Stimulated activated CD4-positive, alpha-beta T cell treated with anti-CD3 and anti-CD28 coated beads, Interleukin-4, amount 100 ng/mL, for 4 hours (primary cell): ENCODE results near the gene LRGUK.

Experiments used
- DNase-seq, 2 experiments: peaks; one replicate each; pipeline ENCODE4 v3.0.0-alpha.2; 2020

LRGUK gene

GRCh38 chr7:134129856-134130523 is 2.9 kb downstream of the LRGUK start:
- DNase-seq, result no peak

- no peak for DNase-seq
These were observed 6.9 kb downstream of the LRGUK start for GRCh38 chr7:134134004-134134403.

GRCh38 chr7:134140889-134141867 is 14.0 kb downstream of the LRGUK start:
- DNase-seq, result peak; percentile 11 to 41

DNA sequence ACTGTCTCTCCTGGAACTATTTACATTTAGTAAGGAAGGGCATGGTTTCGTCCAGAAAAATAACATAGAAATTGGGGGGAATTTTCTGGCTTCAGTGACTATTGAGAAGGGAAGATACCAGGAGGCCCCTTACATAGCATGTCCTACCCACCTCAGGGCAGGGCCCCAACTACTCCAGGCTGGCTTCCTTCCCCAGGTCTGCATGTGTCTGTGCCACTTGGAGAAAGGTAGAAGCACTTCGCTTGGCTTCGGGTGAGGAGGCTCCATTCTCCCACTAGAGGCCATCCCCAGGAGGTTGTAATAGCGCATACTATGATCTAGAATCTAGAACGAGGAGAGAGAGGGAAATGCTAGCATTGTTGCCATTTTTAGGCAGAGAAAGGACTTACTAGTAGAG is 14.7 kb downstream of the LRGUK start:
- no peak for DNase-seq

GRCh38 chr7:134153493-134154136 is 26.5 kb downstream of the LRGUK start:
- no peak for DNase-seq

GRCh38 chr7:134154581-134155130 is 27.5 kb downstream of the LRGUK start:
- DNase-seq, result no peak

- DNase-seq, result no peak
These were observed 28.1 kb downstream of the LRGUK start for GRCh38 chr7:134155206-134155605.

- DNase-seq, result no peak
These were observed 28.7 kb downstream of the LRGUK start for GRCh38 chr7:134155871-134156270.

DNA sequence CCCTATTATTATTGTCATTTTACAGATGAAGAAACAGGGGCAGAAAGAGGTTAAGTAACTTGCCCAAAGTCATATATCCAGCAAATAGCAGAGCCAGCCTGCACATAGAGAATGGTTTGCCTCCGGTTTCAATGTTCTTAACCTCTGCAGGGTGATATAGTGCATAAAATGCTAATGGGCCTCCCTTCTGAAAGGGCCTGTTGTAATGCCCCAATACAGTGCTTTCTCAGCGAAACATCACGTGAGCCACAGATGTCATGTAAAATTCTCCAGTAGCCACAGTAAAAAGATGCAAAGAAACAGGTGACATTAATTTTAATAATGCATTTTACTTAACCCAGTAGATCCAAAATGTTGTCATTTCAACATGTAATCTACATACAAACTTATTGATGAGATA is 38.1 kb downstream of the LRGUK start:
- DNase-seq, result no peak

DNA sequence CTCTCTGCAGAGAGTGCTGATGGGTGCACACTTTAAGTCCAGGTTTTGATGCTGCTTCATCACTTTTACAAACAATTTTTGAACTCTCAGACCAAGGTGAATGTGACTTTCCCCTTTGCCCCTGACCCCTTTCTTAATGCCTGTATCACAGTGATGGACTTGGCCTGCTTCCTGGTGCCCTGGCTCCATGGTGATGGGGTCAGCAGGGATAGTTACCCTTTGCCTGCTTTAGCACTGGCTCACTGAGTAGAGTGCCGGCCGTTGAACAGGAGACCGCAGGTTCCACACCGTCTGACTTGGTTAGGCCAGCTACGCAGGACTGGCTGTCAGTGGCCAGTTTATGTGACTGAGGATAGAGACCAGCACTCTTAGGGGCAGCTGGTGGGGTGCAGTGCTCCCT is 40.1 kb downstream of the LRGUK start:
- DNase-seq, result no peak

DNA sequence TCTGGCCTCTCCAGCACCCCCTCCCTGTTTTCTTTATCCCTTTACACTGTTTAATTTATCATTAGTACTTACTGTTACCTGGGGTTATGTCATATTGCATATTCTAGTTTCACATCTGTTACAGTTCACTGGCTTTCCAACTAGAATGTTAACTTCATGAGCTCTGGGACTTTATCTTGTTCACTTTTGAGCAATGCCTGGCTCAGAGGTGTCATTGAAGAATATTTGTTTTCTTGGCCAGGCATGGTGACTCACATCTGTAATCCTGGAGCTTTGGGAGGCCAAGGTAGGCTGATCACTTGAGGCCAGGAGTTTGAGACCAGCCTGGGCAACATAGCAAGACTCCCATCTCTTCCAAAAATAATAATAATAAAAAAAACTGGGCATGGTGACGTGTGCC is 40.7 kb downstream of the LRGUK start:
- DNase-seq, result no peak

DNA sequence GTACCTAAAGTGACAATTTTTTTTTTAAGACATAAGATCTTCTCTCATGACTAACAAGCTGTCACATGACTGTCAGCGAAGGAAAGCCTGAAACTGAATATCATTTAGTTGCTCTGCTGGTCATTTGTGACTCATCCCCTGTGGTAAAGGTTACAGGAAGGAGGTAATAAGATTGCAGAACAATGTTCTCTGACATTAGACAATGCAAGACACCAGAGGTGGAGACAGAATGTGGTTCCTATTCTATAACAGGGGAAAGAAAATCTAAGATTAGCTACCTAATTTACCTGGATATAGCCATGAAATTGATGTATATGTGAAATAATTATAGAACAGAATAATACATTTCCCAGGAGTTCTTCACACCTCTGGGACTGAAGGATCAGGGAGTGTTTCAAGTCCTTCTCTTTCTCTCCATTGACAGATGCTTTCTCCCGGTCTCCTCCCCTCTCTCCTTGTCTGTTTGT is 47.7 kb downstream of the LRGUK start:
- DNase-seq, result no peak

GRCh38 chr7:134175334-134176036 is 48.3 kb downstream of the LRGUK start:
- no peak for DNase-seq

- DNase-seq, result no peak
These were observed 48.9 kb downstream of the LRGUK start for GRCh38 chr7:134176037-134176350.

- DNase-seq, result no peak
These were observed 52.2 kb downstream of the LRGUK start for GRCh38 chr7:134179036-134180011.

- DNase-seq, result no peak
These were observed 53.2 kb downstream of the LRGUK start for GRCh38 chr7:134180376-134180775.

DNA sequence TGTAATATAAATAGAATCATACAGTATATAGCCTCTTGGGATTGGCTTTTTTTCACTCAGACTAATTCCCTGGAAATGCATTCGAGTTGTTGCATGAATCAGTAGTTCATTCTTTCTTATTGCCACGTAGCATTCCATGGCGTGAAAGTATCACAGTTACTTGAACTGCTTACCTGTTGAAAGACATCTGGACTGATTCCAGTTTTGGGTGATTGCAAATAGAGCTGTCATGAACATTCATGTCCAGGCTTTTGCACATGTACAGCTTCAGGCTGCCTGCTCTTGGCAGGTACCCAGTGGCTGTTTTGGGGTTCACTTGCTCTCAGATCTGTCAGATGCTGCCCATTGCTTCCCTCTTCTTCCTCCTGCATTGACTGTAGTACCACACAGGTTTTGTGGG is 54.9 kb downstream of the LRGUK start:
- DNase-seq, result no peak

DNA sequence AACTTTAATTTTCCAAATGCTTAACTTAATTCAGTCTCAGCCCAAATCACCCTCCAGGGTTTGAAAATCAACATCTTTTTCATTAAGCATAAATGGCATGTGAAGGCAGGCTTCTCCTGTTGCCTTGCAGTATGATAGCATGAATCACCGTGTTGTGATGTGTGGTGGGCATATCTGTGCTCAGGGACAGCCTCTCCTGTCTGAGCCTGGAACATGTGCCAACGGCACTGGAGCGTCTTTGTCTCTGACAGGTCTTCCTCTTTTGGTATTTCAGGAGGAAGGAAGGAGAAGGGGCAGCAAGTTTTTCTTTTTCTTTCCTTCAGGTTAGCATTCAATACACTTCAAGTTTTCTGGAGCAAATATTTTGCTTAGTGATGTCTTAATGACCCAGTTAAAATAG is 57.6 kb downstream of the LRGUK start:
- no peak for DNase-seq

GRCh38 chr7:134186027-134186426 is 58.9 kb downstream of the LRGUK start:
- no peak for DNase-seq

- no peak for DNase-seq
These were observed 59.7 kb downstream of the LRGUK start for GRCh38 chr7:134186801-134187200.

- DNase-seq, result no peak
These were observed 60.8 kb downstream of the LRGUK start for GRCh38 chr7:134187893-134188292.

DNA sequence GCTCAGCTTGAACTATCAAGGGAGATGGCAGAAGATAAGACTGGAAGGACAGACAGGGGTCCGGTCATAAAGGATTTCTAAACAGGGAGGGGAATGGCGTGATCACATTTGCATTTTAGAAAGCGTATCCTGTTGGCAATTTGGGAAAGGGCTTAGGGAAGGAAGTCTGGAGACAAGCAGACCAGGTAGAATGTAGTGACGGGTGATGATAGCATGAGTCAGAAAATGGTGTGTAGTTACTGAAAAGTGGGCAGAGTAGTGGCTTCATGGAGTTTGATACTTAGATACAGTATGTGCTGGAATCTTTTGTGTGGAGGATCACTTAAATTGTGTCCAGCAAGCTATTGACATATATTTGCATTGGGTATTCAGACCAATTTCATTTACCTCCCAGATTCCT is 61.2 kb downstream of the LRGUK start:
- no peak for DNase-seq
